ENCODE data around the gene CASD1.

Gene CASD1

DNA sequence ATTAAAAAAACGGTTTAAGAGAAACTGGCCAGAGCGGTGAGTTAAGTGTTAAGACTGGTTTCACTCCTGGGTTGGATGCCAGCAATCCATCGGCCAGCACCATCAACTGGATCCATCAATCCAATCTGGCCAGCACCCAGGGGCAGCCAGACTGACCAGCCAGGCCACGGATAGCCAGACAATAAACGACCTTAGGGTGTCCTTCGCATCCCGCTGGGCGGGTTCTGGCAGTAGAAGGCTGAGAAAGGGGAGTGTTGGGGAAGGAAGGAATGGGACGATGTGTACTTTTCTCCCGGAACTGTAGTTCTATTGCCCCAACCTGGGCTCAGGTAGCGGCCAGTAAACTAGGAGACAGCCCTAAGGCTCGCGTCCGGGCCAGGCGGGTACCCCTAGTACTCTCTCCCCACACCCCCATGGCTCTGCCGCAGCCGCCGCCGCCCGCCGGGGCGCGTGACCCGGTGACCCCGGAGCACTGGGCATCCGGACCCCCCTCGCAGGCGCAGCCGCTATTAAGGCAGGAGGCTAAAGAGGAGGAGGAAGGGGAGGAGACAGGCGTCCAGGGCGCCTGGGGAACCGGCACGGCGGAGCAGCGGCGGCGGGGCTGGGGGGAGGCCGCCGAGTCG, at the start of gene CASD1:
TSS of gene CASD1 (plus strand) at position 546 of the 623 bp plus-strand sequence. CDS start 276 bp downstream, outside the sequence.
- peak; percentile 18 to 33 (median 25) for DNase-seq (ENCODE audit: low read depth in 2 of 3, low spot score in 1 of 3)

DNA sequence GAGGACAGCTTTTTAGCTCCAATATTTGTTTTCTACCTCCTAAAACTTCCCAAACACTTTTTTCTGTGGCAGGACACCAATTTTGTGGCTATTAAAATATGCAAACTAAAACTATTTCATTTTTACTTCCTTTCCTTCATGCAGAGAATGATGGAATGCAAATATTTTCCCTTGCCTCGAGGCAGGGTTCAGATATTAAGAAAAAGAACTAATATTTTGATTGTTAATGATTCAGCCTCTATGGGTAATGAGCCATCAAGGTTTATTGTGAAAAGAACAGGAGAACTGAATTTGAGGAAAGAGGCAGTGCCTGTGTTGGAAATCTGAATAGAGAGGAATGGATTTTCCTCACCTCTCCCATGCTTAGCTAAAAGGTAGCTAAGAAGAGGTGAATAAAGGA, 43.1 kb upstream of the CASD1 start:
- no peak for DNase-seq (ENCODE audit: low read depth in 2 of 3, low spot score in 1 of 3)

DNA sequence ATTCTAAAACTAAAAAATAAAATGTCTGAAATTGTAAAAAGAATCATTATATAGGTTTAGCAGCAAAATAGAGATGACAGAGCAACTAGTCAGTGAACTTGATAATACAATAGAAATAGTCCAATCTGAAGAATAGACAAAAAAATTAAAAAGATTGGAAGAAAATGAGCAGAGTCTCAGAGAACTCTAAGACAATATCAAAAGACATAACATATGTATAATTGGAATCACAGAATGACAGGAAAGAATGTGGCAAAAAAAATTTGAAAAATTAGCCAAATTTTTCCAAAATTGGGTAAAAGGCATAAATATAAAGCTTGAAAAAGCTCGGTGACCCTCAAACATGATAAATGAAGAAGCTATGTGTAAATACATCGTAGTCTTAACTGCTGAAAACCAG, 38.0 kb upstream of the CASD1 start:
- no peak for DNase-seq (ENCODE audit: low read depth in 2 of 3, low spot score in 1 of 3)

DNA sequence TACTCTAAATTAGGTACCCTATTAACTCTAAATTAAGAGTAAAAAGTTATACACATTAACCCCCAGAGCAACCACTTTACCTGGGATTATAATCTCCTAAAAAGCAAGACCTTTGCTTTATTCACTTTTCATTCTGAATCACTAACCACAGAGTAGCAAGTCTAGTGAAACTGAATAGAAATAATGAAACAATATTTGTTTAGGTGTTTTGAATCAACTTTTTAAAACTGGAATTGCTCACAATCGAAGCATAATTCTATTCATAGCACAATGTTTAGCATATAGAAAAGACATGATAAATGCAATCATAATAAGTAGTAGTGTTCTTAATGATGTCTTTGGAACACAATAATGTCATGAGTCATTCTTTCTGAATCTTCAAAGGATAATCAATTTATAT, 37.0 kb upstream of the CASD1 start:
- DNase-seq (ENCODE audit: low read depth in 2 of 3, low spot score in 1 of 3) = no peak

DNA sequence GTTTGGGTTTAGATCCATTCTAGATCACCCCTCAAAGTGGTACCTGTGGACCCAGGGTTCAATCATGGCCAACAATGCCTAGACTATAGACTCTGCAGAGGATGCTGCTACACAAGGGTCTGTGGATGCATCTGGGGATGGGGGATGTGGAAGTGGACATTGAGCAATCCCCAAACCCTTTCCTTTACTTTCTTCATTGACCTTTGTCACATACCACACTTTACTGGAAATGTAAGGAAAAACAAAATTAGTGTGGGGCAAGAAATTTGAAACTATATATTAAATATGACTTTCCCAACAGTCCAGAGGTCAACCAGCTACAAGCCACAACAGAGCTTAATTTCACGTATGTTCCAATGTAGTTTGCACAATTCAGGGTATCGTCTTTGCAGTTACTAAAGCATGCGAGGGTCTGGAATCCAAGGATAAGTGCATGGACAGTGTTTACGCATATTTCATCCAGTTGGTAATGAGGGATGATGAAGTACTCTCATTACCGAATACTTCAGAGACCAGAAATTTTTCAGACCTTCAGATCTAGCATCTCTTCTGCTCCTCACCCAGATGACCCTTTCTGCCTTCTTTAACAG, 33.3 kb upstream of the CASD1 start:
- DNase-seq (ENCODE audit: low read depth in 2 of 3, low spot score in 1 of 3) = no peak

DNA sequence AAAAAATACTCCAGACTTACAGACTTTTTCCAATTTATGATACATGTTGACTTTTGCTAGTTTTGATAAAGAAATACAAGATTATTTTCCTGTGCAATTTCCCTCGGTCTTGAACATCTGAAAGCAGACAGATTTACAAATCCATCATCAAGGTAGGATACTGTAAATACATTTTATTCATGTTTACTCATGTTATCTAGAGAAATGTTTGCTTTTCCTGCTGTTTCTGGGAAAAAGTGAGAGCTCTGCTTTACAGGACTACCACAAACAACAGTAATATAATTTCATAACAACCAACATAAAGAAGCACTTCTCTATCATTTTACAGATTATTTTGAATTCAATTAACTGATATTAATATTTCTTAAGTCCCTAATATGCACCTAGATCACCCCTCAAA, 31.7 kb upstream of the CASD1 start:
- no peak for DNase-seq (ENCODE audit: low read depth in 2 of 3, low spot score in 1 of 3)

DNA sequence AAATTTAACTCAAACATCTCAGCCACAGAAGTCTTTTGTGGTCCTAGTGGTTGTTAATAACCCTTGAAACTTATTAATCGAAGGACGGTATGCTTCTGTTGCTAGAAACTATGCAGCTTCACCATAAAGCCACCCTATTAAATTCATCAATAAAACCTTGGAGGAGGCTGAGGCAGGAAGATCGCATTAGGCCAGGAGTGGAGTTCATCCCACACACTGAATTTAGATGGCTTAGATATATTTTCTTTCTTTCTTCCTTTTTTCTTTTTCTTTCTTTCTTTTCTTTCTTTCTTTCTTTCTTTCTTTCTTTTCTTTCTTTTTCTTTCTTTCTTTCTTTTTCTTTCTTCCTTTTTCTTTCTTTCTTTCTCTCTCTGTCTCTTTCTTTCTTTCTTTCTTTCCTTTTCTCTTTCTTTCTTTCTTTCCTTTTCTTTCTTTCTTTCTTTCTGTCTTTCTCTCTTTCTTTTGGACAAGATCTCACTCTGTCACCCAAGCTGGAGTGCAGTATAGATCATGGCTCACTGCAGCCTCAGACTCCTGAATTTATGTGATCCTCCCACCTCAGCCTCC, 30.9 kb upstream of the CASD1 start:
- no peak for DNase-seq (ENCODE audit: low read depth in 2 of 3, low spot score in 1 of 3)

DNA sequence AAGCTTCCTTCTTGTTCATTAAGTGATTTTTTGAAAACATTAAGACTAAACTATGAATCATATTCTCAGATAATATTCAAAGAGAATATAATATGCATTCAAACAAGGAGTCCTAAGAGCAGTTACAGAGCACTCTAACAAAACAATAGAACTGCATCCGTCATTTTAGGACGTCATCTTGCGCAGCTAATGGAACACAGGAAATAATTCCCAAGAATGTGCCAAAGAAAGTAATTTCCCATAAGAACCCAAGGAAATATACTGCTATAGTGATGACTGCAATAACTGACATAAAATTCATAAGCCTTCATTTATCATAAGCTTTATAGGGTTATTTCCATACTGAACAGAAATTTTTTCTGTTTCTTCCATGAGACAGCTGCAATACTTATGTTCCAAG, 28.3 kb upstream of the CASD1 start:
- DNase-seq (ENCODE audit: low read depth in 2 of 3, low spot score in 1 of 3) = no peak

DNA sequence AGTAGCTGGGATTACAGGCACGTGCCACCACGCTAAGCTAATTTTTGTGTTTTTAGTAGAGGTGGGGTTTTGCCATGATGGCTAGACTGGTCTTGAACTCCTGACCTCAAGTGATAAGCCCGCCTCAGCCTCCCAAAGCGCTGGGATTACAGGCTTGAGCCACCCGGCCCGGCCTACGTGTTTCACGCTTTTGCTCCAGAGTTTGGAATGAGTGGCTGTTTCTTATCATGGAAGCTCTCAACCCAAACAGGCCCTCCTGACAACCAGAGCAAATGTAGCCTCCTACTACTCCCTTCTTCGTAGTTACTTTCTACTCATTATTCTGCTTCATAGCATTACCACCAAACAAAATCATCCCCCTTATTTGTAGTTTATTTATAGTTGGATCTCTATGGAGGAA, 26.8 kb upstream of the CASD1 start:
- DNase-seq (ENCODE audit: low read depth in 2 of 3, low spot score in 1 of 3) = no peak

DNA sequence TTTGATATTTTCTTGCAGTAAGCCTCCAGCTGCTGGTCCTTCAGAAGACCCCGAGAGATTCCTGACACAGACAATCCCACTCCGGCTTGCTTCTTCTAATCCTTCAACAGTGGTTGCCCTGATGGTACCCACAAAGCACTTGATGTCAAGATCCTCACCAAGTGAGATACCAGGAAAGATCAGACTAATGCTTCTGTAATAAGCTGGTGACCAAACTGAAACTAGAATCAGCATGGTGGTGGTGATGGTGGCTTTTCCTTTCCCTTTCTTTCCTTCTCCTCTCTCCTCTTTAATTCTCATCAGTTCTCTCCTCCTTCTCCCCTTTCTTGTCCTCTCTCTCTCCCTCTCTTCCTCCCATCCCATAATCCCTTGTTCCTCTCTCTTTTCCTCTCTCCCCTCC, 25.8 kb upstream of the CASD1 start:
- no peak for DNase-seq (ENCODE audit: low read depth in 2 of 3, low spot score in 1 of 3)

DNA sequence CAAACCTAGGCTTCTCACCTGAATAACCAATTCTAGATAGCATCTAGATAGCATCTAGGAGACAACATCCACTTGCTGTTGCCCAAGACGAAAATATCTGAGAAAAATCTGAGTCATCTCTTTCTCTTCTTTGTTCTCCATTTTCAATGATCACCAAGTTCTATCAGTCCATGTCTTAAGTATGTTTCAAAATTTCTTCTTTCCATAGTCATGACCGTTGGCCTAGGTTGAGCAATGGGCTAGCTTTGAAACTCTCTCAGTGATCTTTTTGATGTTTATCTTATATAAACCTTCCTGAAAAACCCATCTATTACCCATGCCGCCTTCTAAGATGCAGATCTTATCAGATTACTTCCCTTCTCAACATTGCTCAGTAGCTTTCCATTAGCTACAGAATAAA, 23.4 kb upstream of the CASD1 start:
- DNase-seq (ENCODE audit: low read depth in 2 of 3, low spot score in 1 of 3) = no peak

DNA sequence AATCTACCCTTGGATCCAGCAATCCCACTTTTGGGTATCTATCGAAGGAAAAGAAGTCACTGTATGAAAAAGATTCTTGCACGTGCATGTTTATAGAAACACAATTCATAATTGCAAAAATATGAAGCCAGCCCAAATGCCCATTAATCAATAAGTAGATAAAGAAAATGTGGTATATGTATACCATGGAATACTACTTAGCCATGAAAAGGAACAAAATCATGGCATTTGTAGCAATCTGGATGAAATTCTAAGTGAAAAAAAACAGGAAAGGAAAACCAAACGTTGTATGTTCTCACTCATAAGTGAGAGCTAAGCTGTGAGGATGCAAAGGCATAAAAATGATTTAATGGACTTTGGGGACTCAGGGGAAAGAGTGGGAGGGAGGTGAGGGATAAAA, 18.2 kb upstream of the CASD1 start:
- no peak for DNase-seq (ENCODE audit: low read depth in 2 of 3, low spot score in 1 of 3)

DNA sequence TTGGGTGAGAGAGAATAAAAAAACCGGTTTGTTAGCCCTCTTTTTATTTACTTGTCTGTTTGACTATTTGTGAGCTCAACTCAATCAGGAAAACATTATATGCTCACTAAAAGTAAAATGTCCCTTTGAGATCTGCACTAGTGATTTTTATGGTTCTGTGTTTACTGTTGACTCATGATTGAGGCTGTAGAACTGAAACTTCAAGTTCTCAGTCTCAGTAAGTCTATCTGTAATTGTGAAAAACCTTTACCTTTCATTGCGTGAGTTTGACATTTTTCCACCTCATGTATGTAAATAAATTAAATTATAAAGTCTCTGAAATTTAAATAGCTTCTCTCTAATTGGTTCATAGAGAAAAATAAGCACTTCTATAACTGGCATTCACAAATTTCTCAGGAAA, 17.0 kb upstream of the CASD1 start:
- no peak for DNase-seq (ENCODE audit: low read depth in 2 of 3, low spot score in 1 of 3)

DNA sequence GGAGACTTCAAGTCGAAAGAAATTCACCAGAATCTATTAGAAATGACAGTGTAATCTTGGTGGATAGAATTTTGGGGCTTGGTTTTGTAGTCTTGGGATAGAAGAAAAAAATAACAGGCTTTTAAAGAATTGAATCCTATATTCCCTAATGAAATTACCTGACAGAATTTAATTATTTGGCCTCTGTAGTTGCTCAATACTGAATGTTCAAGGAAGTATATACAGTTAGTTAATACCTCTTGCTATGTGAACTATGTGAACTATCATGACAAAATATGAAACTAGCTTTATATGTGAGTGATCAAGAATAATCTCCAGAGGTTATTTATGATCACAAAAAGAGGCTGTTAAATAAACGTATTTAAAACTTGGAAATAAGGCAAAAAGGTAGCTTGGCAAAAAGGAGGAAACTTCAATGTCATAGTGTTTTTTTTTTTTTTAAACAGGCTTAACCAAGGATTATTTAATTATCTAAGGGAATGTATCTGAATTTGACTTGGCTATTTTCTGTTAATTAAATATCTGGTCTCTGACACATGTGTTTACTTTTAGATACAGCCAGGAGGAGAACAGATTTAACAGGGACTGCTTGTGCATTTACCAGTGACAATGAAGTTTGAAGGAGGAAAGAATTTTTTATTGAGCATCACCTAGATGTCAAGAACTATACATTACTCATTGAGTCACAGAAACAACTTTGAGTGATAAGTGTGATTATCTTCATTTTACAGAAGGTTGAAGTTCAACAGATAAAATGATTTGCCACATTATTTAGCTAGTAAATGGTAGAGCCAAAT, 11.5 kb upstream of the CASD1 start:
- DNase-seq (ENCODE audit: low read depth in 2 of 3, low spot score in 1 of 3) = no peak

DNA sequence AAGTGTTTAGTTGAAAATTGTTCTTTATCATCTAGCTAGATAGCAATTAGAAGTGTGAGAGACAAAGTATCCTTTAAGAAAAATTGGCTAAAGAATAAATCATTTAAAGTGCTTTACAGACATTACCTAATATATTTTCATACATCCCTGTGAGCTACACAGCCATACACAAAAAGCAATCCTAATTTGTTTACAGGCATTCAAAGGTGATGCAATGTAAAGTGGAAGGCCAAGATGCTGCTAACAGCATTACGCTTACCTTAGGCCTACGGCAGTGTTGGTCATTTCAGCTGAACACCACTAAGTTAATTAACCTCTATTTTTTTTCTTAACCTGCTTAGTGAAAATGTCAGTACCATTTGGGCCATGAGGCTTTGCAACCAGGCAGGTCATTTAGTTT, 10.7 kb upstream of the CASD1 start:
- no peak for DNase-seq (ENCODE audit: low read depth in 2 of 3, low spot score in 1 of 3)

DNA sequence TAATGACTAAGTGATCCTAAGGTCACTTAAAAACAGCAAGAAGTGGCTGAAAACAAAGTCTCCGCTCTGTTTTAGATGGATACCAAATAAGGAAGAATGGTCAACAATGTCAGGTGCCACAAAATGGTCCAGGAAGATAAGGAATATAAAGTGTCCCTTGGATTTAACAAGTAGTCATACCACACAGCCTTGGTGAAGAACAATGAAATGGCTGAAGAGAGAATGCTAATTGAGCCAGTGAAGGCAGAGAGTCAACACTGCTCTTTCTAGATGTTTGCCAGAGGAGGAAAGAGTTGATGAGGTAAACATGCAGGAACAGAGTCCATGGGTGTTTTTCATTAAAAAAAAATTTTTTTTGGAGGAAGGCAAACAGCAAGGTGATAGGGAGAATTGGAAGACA, 2.1 kb upstream of the CASD1 start:
- no peak for DNase-seq (ENCODE audit: low read depth in 2 of 3, low spot score in 1 of 3)

DNA sequence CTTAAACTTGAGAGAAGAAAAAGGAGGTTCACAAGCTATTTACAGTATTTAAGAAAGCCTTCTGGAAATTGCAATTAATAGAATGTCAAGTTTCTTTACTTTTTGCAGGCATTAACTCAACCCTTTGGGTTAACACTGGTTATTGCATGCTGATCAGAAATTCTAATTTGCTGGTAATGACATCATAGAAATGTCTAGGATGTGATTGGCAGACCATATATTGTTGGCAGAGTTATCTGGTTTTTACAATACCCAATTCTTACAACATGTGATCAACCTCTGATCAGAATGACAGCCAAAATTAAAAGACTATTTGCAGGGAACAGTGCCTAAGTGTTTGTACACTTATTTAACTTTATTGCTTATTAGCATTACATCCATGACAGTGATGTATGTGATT, 1.6 kb upstream of the CASD1 start:
- no peak for DNase-seq (ENCODE audit: low read depth in 2 of 3, low spot score in 1 of 3)

DNA sequence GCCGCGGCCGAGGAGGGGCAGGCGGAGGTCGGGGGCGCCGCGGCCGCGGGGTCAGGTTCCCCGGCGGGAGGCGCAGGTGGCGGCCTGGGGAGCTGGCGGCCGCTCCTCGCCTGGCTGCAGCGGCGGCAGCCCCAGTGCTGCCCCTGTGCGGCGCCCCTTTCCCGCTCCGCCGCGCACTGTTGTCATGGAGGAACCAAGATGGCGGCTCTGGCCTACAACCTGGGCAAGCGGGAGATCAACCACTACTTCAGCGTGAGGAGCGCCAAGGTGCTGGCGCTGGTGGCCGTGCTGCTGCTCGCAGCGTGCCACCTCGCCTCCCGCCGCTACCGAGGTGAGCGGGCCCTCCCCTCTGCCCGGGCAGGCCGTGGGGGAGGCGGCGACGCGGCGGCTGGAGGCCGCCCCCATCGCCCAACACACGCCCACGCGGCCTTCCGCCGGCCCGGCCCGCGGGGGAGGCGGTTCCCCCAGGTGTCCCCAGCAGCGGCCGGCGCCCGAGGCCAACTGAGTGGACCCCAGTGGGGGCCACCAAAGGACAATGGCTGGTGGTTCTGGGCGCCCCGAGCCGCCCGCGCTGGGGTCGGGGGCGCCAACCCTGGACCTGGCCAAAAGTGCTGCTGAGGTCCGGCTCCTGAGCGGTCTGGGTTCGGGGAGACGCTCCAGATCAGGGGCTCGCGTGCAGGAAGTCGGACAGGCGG, 425 bp downstream of the CASD1 start:
- peak; percentile 31 to 54 (median 34) for DNase-seq (ENCODE audit: low read depth in 2 of 3, low spot score in 1 of 3)

DNA sequence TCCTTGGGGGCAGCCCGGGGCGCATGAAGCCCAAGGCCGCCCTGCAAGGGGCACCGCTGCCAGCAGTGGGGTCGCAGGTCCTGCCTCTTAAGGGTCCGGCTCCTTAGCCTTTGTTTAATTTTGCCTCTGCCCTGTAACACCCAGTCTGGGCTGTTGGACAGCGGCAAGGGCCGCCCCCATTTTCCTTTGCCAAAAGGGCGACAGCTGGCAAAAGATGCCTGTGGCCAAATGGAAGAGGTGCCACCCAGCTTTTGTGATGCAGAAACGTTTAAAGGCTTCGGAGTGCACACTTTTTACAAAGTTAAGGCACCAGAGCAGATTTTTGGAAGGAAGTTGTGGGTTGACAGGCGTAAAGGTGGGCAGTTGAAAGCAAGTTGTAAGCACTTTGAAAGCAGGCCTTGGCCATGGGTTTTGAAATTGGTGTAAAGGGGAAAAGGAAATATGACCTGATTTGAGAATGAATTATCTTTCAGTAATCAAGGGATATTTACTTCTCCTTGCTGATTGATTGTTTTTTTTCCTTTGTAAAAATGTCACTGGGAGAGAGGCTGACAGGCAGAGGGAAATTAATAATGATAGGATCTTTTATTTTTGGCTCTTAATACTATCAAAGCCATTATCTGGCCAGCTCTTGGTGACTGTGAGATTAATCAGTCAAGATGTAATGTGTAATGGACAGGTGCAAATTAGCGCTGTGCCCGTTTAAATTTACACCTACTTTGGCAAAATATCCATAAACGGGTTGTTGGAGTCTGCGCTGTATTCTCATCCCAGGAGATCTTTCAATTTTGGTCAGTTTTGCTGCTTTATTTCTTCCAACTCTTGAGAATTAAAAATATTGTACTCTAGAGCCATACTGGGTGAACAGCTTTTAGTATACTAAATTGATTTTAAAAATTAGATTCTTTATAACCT, 1.2 kb downstream of the CASD1 start:
- peak in 2 of 3 donors; percentile 3 to 14 for DNase-seq (ENCODE audit: low read depth in 2 of 3, low spot score in 1 of 3)

DNA sequence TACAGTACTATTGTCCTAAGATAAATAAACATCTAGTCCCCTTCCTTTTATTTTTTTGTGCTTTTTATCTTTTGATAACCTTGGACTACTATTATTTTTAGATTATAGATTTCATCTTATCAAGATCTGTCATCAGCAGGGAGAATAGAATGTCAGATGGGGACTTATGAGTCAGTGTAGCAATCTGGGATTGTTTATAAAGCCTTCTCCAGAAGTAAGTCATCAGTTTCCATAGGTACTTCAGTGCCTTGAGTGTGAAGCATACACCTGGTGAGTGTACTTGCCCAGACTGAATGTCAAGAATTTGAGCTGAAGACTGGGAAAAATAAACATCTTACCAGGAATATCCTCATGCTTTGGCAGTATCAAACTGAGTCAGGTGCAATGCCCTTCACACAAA, 2.1 kb downstream of the CASD1 start:
- DNase-seq (ENCODE audit: low read depth in 2 of 3, low spot score in 1 of 3) = no peak

Measured in stimulated activated CD4-positive, alpha-beta T cell treated with anti-CD3 and anti-CD28 coated beads, Interleukin-12 subunit alpha, Interleukin-12 subunit beta, amount 100 ng/mL, for 48 hours (primary cell).